Nephron (organoid): Measurements from ENCODE around the gene SPATS2L.

Experiments used
- H3K27ac Mint-ChIP-seq, 3 experiments: 2 replicates each; pipeline ENCODE4 v1.8.0; 2020; ENCODE audit warnings: mixed read lengths in 3 of 3, mild to moderate bottlenecking in 2 of 3, moderate library complexity in 1 of 3
- H3K27me3 Mint-ChIP-seq: 2 replicates; pipeline ENCODE4 v1.8.0; 2021; ENCODE audit warnings: low read depth, mild to moderate bottlenecking, moderate library complexity, mixed read lengths
- H3K36me3 Mint-ChIP-seq: 2 replicates; pipeline ENCODE4 v1.8.0; 2020; ENCODE audit warnings: low read depth, mixed read lengths
- H3K4me1 Mint-ChIP-seq: 2 replicates; pipeline ENCODE4 v1.8.0; 2020; ENCODE audit warnings: mixed read lengths
- H3K4me3 Mint-ChIP-seq, 3 experiments: 2 replicates each; pipeline ENCODE4 v1.8.0; 2020; ENCODE audit warnings: mild to moderate bottlenecking in 3 of 3, mixed read lengths in 3 of 3, moderate library complexity in 2 of 3
- H3K9me3 Mint-ChIP-seq: 2 replicates; pipeline ENCODE4 v1.8.0; 2020; ENCODE audit warnings: mixed read lengths
- TF ChIP-seq, protein P1 (sequence below), 3 experiments: fragments of 200-600 bp; sonication (generic); IDR thresholded peaks; one replicate each; pipeline ENCODE4 v1.5.0; 2021; ENCODE audit warnings: antibody characterized with exemption in 3 of 3; ENCODE audit not compliant: unreplicated experiment in 3 of 3

The SPATS2L gene

DNA sequence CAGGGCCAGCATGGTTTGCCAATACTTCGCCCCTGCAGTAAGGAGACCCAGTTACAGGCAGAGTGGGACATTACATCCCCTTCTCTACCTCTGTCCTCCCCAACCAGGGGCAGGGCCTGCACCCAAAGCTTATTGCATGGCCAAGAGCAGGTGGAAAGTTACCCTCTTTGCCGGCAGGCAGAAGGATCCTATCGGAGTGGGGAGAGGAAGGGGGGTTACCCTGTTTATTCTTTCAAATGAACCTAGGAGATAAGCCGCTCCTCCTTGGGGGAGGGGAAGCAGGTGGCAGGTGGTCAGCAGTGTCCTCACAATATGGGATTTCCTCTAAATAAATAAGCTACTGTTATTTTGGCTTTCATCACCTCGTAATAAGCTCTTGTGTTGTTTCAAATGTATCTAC, 53.9 kb downstream of the SPATS2L start:
- H3K27ac Mint-ChIP-seq, result no peak overlapping the region
- TF ChIP-seq, protein P1, sequence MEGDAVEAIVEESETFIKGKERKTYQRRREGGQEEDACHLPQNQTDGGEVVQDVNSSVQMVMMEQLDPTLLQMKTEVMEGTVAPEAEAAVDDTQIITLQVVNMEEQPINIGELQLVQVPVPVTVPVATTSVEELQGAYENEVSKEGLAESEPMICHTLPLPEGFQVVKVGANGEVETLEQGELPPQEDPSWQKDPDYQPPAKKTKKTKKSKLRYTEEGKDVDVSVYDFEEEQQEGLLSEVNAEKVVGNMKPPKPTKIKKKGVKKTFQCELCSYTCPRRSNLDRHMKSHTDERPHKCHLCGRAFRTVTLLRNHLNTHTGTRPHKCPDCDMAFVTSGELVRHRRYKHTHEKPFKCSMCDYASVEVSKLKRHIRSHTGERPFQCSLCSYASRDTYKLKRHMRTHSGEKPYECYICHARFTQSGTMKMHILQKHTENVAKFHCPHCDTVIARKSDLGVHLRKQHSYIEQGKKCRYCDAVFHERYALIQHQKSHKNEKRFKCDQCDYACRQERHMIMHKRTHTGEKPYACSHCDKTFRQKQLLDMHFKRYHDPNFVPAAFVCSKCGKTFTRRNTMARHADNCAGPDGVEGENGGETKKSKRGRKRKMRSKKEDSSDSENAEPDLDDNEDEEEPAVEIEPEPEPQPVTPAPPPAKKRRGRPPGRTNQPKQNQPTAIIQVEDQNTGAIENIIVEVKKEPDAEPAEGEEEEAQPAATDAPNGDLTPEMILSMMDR (IDR thresholded peaks at IDR 0.05; ENCODE audit: unreplicated experiment in 3 of 3), result no peak
- no peak overlapping the region for H3K4me3 Mint-ChIP-seq
- no peaks in the 10 kb centered on the region for H3K36me3 Mint-ChIP-seq
- no peaks in the 10 kb centered on the region for H3K27me3 Mint-ChIP-seq
- peaks cover 73% of the 10 kb centered on the region for H3K4me1 Mint-ChIP-seq
- H3K9me3 Mint-ChIP-seq, result no peaks in the 10 kb centered on the region

DNA sequence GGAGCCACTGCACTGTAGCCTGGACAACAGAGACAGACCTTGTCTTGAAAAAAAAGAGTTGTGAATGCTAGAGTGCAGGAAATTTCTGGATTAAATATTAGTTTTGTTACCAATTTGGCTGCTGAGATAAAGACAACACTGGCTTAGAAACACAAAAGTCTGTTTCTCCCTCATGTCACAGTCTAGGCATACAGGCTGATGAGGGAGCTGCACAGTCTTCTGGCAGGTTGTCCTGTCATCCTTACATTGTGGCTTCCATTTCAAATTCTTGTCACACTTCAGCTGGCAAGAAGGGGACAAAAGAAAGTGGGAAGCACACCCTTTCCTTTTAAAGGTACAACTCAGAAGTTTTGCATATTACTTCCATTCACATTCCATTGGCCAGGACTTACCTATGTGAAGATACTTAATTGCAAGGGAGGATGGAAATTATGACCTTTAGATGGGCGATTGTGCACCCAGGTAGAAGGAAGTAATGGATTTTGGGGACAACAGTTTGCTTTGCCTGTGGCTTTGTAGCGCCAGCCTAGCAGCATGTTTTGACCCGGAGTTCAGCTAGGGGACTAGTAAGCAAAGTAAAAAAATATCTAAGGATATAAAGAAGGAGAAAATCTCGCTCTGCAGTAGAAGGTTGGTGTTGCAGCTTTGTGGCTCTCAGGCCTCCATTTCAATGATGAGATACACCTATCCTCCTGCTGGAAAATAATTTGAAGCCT, 55.9 kb downstream of the SPATS2L start:
- TF ChIP-seq, protein P1 (IDR thresholded peaks at IDR 0.05; ENCODE audit: unreplicated experiment in 3 of 3), result no peak
- no peaks in the 10 kb centered on the region for H3K27me3 Mint-ChIP-seq
- peaks cover 69% of the 10 kb centered on the region for H3K4me1 Mint-ChIP-seq
- no peak overlapping the region for H3K4me3 Mint-ChIP-seq
- no peak overlapping the region for H3K27ac Mint-ChIP-seq
- no peaks in the 10 kb centered on the region for H3K9me3 Mint-ChIP-seq
- no peaks in the 10 kb centered on the region for H3K36me3 Mint-ChIP-seq

DNA sequence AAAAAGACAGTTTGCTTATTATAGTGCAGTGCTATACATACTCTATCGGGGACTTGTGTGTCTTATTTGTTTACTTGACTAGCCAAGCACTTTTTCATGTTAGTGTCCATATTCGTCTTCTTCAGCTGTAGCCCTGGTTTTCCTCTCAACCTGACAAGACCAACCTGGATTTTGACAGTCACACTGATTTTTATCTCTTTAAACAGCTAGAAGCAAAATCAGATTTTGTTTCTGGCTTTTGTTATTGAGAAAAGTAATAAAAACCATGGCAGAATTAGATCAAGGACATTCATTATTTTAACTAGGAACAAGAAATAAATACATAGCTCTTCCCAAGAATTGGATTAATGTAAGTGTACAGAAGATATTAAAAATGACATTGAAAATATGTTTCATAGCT, 56.8 kb downstream of the SPATS2L start:
- H3K9me3 Mint-ChIP-seq, result no peaks in the 10 kb centered on the region
- H3K4me1 Mint-ChIP-seq, result peaks cover 61% of the 10 kb centered on the region
- H3K36me3 Mint-ChIP-seq, result peaks cover 5% of the 10 kb centered on the region
- no peak overlapping the region for H3K4me3 Mint-ChIP-seq
- no peaks in the 10 kb centered on the region for H3K27me3 Mint-ChIP-seq
- TF ChIP-seq, protein P1 (IDR thresholded peaks at IDR 0.05; ENCODE audit: unreplicated experiment in 3 of 3), result no peak
- peak overlapping the region; percentile 48 to 65 (median 60) for H3K27ac Mint-ChIP-seq

DNA sequence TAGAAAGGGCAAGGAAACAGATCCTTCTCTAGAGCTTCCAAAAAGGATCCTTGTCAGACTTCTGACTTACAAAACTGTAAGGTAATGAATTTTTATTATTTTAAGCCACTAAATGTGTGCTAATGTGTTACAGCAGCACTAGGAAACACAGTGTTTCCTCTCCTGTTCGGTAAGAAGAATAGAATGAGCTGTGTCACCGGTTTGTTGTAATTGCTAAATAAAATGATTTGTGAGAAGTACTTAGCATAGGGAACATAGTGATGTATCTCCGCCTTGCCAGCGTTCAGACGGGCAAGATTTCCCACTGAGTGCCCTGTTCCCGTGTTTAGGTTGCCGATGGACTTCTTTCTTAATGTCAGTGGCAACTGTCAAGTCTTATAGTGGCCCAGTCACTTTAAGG, 57.6 kb downstream of the SPATS2L start:
- peaks cover 6% of the 10 kb centered on the region for H3K36me3 Mint-ChIP-seq
- no peaks in the 10 kb centered on the region for H3K27me3 Mint-ChIP-seq
- no peak overlapping the region for H3K4me3 Mint-ChIP-seq
- no peaks in the 10 kb centered on the region for H3K9me3 Mint-ChIP-seq
- peak overlapping the region; percentile 48 to 65 (median 60) for H3K27ac Mint-ChIP-seq
- H3K4me1 Mint-ChIP-seq, result peaks cover 53% of the 10 kb centered on the region
- TF ChIP-seq, protein P1 (IDR thresholded peaks at IDR 0.05; ENCODE audit: unreplicated experiment in 3 of 3), result no peak

- peak overlapping the region; percentile 8 to 60 (median 30) for H3K27ac Mint-ChIP-seq
- H3K9me3 Mint-ChIP-seq, result no peaks in the 10 kb centered on the region
- H3K4me3 Mint-ChIP-seq, result no peak overlapping the region
- H3K4me1 Mint-ChIP-seq, result peaks cover 48% of the 10 kb centered on the region
- no peaks in the 10 kb centered on the region for H3K27me3 Mint-ChIP-seq
- TF ChIP-seq, protein P1 (IDR thresholded peaks at IDR 0.05; ENCODE audit: unreplicated experiment in 3 of 3), result no peak
- peaks cover 6% of the 10 kb centered on the region for H3K36me3 Mint-ChIP-seq
Measured at GRCh38 chr2:200364620-200365019, 58.1 kb downstream of the SPATS2L start.

- TF ChIP-seq, protein P1 (IDR thresholded peaks at IDR 0.05; ENCODE audit: unreplicated experiment in 3 of 3), result no peak
- H3K27me3 Mint-ChIP-seq, result no peaks in the 10 kb centered on the region
- no peaks in the 10 kb centered on the region for H3K9me3 Mint-ChIP-seq
- peak overlapping the region; percentile 8 to 60 (median 30) for H3K27ac Mint-ChIP-seq
- H3K36me3 Mint-ChIP-seq, result peaks cover 6% of the 10 kb centered on the region
- H3K4me3 Mint-ChIP-seq, result no peak overlapping the region
- peaks cover 47% of the 10 kb centered on the region for H3K4me1 Mint-ChIP-seq
Measured at GRCh38 chr2:200365209-200365608, 58.7 kb downstream of the SPATS2L start.
